22Rv1 (cell line): ENCODE data around the gene HGS.

ENCODE experiments used
- H3K27ac ChIP-seq: fragments of 450-650 bp; 2 replicates; pipeline ENCODE4 v1.5.1; 2017
- CTCF ChIP-seq: fragments of 450-650 bp; IDR thresholded peaks from 2 replicates; pipeline ENCODE4 v1.5.1; 2017; ENCODE audit warnings: mild to moderate bottlenecking
- ZFX ChIP-seq: fragments of 450-650 bp; IDR thresholded peaks from 2 replicates; pipeline ENCODE4 v1.6.1; 2017; ENCODE audit warnings: antibody characterized with exemption, borderline replicate concordance

The HGS gene

DNA sequence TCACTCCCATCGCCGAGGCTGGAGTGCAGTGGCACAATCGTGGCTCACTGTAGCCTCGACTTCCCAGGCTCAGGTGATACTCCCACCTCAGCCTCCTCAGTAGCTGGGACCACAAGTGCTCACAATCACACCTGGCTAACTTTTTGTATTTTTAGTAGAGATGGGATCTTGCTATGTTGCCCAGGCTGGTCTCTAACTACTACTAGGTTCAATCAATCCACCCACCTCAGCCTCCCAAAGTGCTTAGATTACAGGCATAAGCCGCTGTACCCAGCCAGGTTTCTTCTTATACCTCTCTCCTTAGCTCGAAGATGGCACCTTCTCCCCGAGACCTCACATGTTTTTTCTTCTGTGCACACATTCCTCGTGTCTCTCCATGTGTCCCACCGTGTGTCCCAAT lies 43.8 kb upstream of the HGS start:
- TF ChIP-seq CTCF (no peak), ZFX (no peak)
- H3K27ac ChIP-seq: no peak overlapping the region

GRCh38 chr17:81641825-81642489 lies 41.9 kb upstream of the HGS start:
- TF ChIP-seq CTCF (no peak), ZFX (no peak)
- no peak overlapping the region for H3K27ac ChIP-seq

DNA sequence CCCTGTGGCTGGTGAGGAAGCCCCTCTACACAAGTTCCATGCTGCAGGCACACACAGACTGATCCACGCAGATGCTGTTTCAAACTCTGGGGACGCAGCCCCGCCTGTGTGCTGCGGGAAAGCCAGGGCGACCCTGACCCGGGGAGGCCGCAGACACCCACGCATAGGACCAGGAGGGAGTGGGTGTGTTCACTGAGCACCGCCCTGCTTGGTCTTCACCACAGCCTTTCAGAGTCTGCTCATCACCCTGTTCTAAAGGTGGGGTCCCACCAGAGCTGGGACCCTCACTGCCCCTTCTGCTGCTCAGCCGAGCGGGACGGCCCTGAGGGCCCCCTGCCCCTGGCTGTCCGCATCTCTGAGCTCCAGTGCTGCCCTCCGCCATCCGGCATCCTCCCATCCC lies 39.3 kb upstream of the HGS start:
- no peak overlapping the region for H3K27ac ChIP-seq
- TF ChIP-seq CTCF (no peak), ZFX (no peak)

GRCh38 chr17:81644976-81645952 lies 38.5 kb upstream of the HGS start:
- no peak overlapping the region for H3K27ac ChIP-seq
- TF ChIP-seq CTCF: no peak
- no peak for TF ChIP-seq ZFX

GRCh38 chr17:81646869-81647600 lies 36.8 kb upstream of the HGS start:
- H3K27ac ChIP-seq: no peak overlapping the region
- TF ChIP-seq ZFX: no peak
- no peak for TF ChIP-seq CTCF

GRCh38 chr17:81647640-81648012 lies 36.2 kb upstream of the HGS start:
- no peak for TF ChIP-seq CTCF
- no peak for TF ChIP-seq ZFX
- no peak overlapping the region for H3K27ac ChIP-seq
